Spleen (tissue), 11 donors: ENCODE measurements around the gene CFAP20DC. TPM values are rescaled to one million over a fixed set of nuclear protein-coding genes. Genes with fewer than 3 reads are reported as not detected.
A peak's percentile ranks its signal among the peaks of the same experiment; 100 is the strongest.
"Not testable (repeated sequence)": the region's sequence is repeated elsewhere in the genome, so short reads cannot be mapped to it uniquely, and the experiment has no call there.

Source experiments
- DNase-seq: peaks from one replicate; pipeline ENCODE4 v3.0.0-alpha.2; 2020
- H3K27ac ChIP-seq, 8 donors: fragments of 200-600 bp; sonication (generic) in 7 of 8; 1 replicate in 4 of 8; 2 replicates in 4 of 8; pipeline versions ENCODE4 v1.5.0 to v1.8.0; 2016 to 2021; ENCODE audit warnings: inconsistent platforms in 4 of 8, mild to moderate bottlenecking in 4 of 8, moderate library complexity in 1 of 8
- H3K27me3 ChIP-seq, 7 donors: fragments of 200-600 bp; sonication (generic) in 6 of 7; replicated peaks in 1 of 7; 1 replicate in 4 of 7; 2 replicates in 3 of 7; pipeline versions ENCODE4 v1.5.0 to v1.8.0; 2016 to 2021; ENCODE audit warnings: inconsistent platforms in 3 of 7, mild to moderate bottlenecking in 1 of 7
- H3K36me3 ChIP-seq, 6 donors: fragments of 200-600 bp; sonication (generic) in 5 of 6; 1 replicate in 4 of 6; 2 replicates in 2 of 6; pipeline versions ENCODE4 v1.5.0 to v1.8.0; 2016 to 2021; ENCODE audit warnings: inconsistent platforms in 2 of 6
- H3K4me1 ChIP-seq, 6 donors: fragments of 200-600 bp; sonication (generic) in 5 of 6; 1 replicate in 3 of 6; 2 replicates in 3 of 6; pipeline versions ENCODE4 v1.5.0 to v1.8.0; 2016 to 2021; ENCODE audit warnings: inconsistent platforms in 3 of 6
- H3K4me3 ChIP-seq, 8 donors: fragments of 200-600 bp; sonication (generic) in 7 of 8; 1 replicate in 4 of 8; 2 replicates in 4 of 8; pipeline versions ENCODE4 v1.5.0 to v1.8.0; 2016 to 2021; ENCODE audit warnings: inconsistent platforms in 4 of 8, mild to moderate bottlenecking in 4 of 8, moderate library complexity in 2 of 8
- H3K9me3 ChIP-seq, 8 donors: fragments of 200-600 bp; sonication (generic) in 7 of 8; 1 replicate in 4 of 8; 2 replicates in 4 of 8; pipeline versions ENCODE4 v1.5.0 to v1.8.0; 2016 to 2021; ENCODE audit warnings: inconsistent platforms in 4 of 8
- CTCF ChIP-seq, 11 experiments: fragments of 200-600 bp in 7 of 11; fragments of 450-650 bp in 4 of 11; sonication (generic) in 4 of 11; IDR thresholded peaks in 8 of 11; conservative IDR thresholded peaks in 3 of 11; 1 replicate in 7 of 11; 2 replicates in 4 of 11; pipeline versions ENCODE4 v1.4.0 to v1.8.0; 2016 to 2021; ENCODE audit warnings: antibody characterized with exemption in 11 of 11, inconsistent platforms in 4 of 11, mild to moderate bottlenecking in 1 of 11
- POLR2A ChIP-seq, 3 donors: fragments of 450-650 bp; IDR thresholded peaks; one replicate each; pipeline ENCODE4 v1.5.1; 2017; ENCODE audit warnings: antibody characterized with exemption in 3 of 3, mild to moderate bottlenecking in 1 of 3
- POLR2AphosphoS5 ChIP-seq, 3 donors: sonication (generic); formaldehyde crosslinking; IDR thresholded peaks; one replicate each; pipeline ENCODE4 v1.5.1; 2017; ENCODE audit warnings: antibody characterized with exemption in 3 of 3
- WGBS, 5 donors: extraction: QIAGEN DNeasy Blood & Tissue Kit in 3 of 5; methylation state at CpG; one replicate each; pipeline versions ENCODE4 v1.1.5 to v1.1.7; 2013 to 2018; 5-methylcytosine and 5-hydroxymethylcytosine counted together
- intact Hi-C: fragments of 100-400 bp; cut with DNase I; formaldehyde crosslinking; loops from one replicate; pipeline ENCODE4 v1.15.0; 2023; ENCODE audit warnings: low total_unique reads
- polyA plus RNA-seq, 3 donors: library from polyadenylated mRNA; stranded (reverse); fragments of 200-250 nt; gene quantifications; one replicate each; pipeline ENCODE4 v1.2.1, GENCODE V29; 2013
- total RNA-seq, 7 donors: library from RNA; depleted of rRNA in 3 of 7; stranded (reverse); fragments of >200 nt in 3 of 7; fragmentation: NEBNext Ultra II Directional in 4 of 7; extraction: Animal tissue kit (Norgen Biotek cat#: 25700) in 4 of 7; gene quantifications; one replicate each; pipeline versions ENCODE4 v1.1.0 to v1.2.1, GENCODE V29; 2016 to 2021
- donor health status: healthy with polysubstance abuse.
- donor health status: DM: no; HTN: no; CAD: no; lungs with moderate emphysema.
- donor health status: DM: no; HTN: no; CAD: no.
- donor health status: Bipolar disorder and iron deficiency.
- donor health status: healthy.
- donor health status: DM: no; HTN: no; CAD: no.
- donor health status: DM: yes; HTN: yes; CAD: no.

Gene CFAP20DC
- total and polyA plus RNA-seq, 10 donors = 0.20 to 1.2 (median 0.58) TPM

GRCh38 chr3:58899159-58899952 is 150.5 kb downstream of the CFAP20DC start:
- peak overlapping the region in 1 of 8 donors; percentile 45 for H3K27ac ChIP-seq
- peak; percentile 76 for DNase-seq
- 1 to 9% (median 7%) methylated on average over 8 of the region's 8 CpGs for WGBS, 5 donors

GRCh38 chr3:58898513-58898912 is 151.3 kb downstream of the CFAP20DC start:
- DNase-seq = no peak
- no peak for TF ChIP-seq POLR2A (IDR thresholded peaks at IDR 0.05)
- TF ChIP-seq POLR2AphosphoS5 (IDR thresholded peaks at IDR 0.05) = no peak
- no peak for TF ChIP-seq CTCF (IDR thresholded peaks at IDR 0.05 in 8 of 11, conservative IDR thresholded peaks at IDR 0.05 in 3 of 11)
- Histone ChIP-seq H3K4me3 (no peak overlapping the region), H3K9me3 (peaks cover 0 to 31% (median 13%) of the 10 kb centered on the region in 8 donors), H3K4me1 (peaks cover 0 to 17% (median 9%) of the 10 kb centered on the region in 6 donors), H3K27ac (no peak overlapping the region), H3K36me3 (no peaks in the 10 kb centered on the region), H3K27me3 (peaks cover 0 to 4% (median 0%) of the 10 kb centered on the region in 7 donors)
- intact Hi-C loops = no loop called here
- 77 to 90% (median 79%) methylated on average over 2 of the region's 2 CpGs for WGBS, 5 donors

More at GRCh38 chr3:58899159-58899952, 150.5 kb downstream of the CFAP20DC start:
- peaks cover 0 to 37% (median 19%) of the 10 kb centered on the region in 8 donors for H3K9me3 ChIP-seq
- TF ChIP-seq POLR2A (IDR thresholded peaks at IDR 0.05) = no peak
- peak in 2 of 3 donors; percentile 48 to 61 for TF ChIP-seq POLR2AphosphoS5 (IDR thresholded peaks at IDR 0.05)
- no peaks in the 10 kb centered on the region for H3K36me3 ChIP-seq
- intact Hi-C loops = no loop called here
- H3K4me3 ChIP-seq = no peak overlapping the region
- peaks cover 0 to 17% (median 9%) of the 10 kb centered on the region in 6 donors for H3K4me1 ChIP-seq
- peaks cover 0 to 4% (median 0%) of the 10 kb centered on the region in 7 donors for H3K27me3 ChIP-seq

GRCh38 chr3:58897646-58898045 is 152.2 kb downstream of the CFAP20DC start:
- TF ChIP-seq POLR2AphosphoS5 (IDR thresholded peaks at IDR 0.05) (no peak), POLR2A (IDR thresholded peaks at IDR 0.05) (no peak), CTCF (IDR thresholded peaks at IDR 0.05 in 8 of 11, conservative IDR thresholded peaks at IDR 0.05 in 3 of 11) (no peak)
- H3K4me3 ChIP-seq = no peak overlapping the region
- H3K9me3 ChIP-seq = peaks cover 0 to 23% (median 8%) of the 10 kb centered on the region in 8 donors
- no peaks in the 10 kb centered on the region for H3K36me3 ChIP-seq
- peaks cover 0 to 17% (median 9%) of the 10 kb centered on the region in 6 donors for H3K4me1 ChIP-seq
- H3K27me3 ChIP-seq = peaks cover 0 to 4% (median 0%) of the 10 kb centered on the region in 7 donors
- H3K27ac ChIP-seq = no peak overlapping the region
- DNase-seq = no peak
- WGBS, 5 donors = 65 to 76% (median 74%) methylated on average over 4 of the region's 4 CpGs
- intact Hi-C loops = no loop called here

GRCh38 chr3:58895678-58896077 is 154.1 kb downstream of the CFAP20DC start:
- Histone ChIP-seq H3K9me3 (peaks cover 0 to 27% (median 10%) of the 10 kb centered on the region in 8 donors), H3K4me1 (peaks cover 0 to 17% (median 9%) of the 10 kb centered on the region in 6 donors)
- intact Hi-C loops, H3K36me3 ChIP-seq, H3K27me3 ChIP-seq, H3K4me3 ChIP-seq, DNase-seq, H3K27ac ChIP-seq: not testable (repeated sequence)
- WGBS, 5 donors = 88 to 99% (median 94%) methylated on average over 5 of the region's 5 CpGs

GRCh38 chr3:58892526-58892925 is 157.3 kb downstream of the CFAP20DC start:
- 34 to 50% (median 42%) methylated on average over 2 of the region's 2 CpGs for WGBS, 5 donors
- peaks cover 0 to 27% (median 10%) of the 10 kb centered on the region in 8 donors for H3K9me3 ChIP-seq
- H3K27me3 ChIP-seq, intact Hi-C loops, H3K36me3 ChIP-seq, H3K27ac ChIP-seq, DNase-seq, H3K4me3 ChIP-seq, H3K4me1 ChIP-seq: not testable (repeated sequence)
